WTC11 (cell line): ENCODE results near the gene MOV10. TPM values are rescaled to one million over a fixed set of nuclear protein-coding genes. Genes with fewer than 3 reads are reported as not detected.

Source experiments
- ATAC-seq: fragments of 200-7000 bp; cut with Tn5 transposase; 2 replicates; pipeline ENCODE4 v1.10.0; 2021; ENCODE audit warnings: mild to moderate bottlenecking, moderate library complexity
- CTCF ChIA-PET: fragments of 300-600 bp; sonication (Branson Sonifier 250); formaldehyde crosslinking; loops from one replicate; lab custom pipeline; 2021; ENCODE audit warnings: antibody characterized with exemption; lab: Charles Lee
- POLR2A ChIA-PET: fragments of 350-600 bp; sonication (Branson Sonifier 250); formaldehyde crosslinking; loops from one replicate; lab custom pipeline; 2021; ENCODE audit warnings: antibody characterized with exemption; lab: Charles Lee
- DNase-seq: peaks from one replicate; pipeline ENCODE4 v3.0.0; 2021; ENCODE audit warnings: low spot score
- H3K27ac Mint-ChIP-seq: 2 replicates; pipeline ENCODE4 v1.8.0; 2021; ENCODE audit warnings: mixed read lengths
- H3K27me3 Mint-ChIP-seq: 2 replicates; pipeline ENCODE4 v1.8.0; 2021; ENCODE audit warnings: low read depth, mild to moderate bottlenecking, moderate library complexity, mixed read lengths
- H3K36me3 Mint-ChIP-seq: 2 replicates; pipeline ENCODE4 v1.8.0; 2021; ENCODE audit warnings: mixed read lengths
- H3K4me1 Mint-ChIP-seq: 2 replicates; pipeline ENCODE4 v1.8.0; 2022; ENCODE audit warnings: mixed read lengths
- H3K4me3 Mint-ChIP-seq: 2 replicates; pipeline ENCODE4 v1.8.0; 2021; ENCODE audit warnings: mild to moderate bottlenecking, moderate library complexity, mixed read lengths
- H3K9me3 Mint-ChIP-seq: 2 replicates; pipeline ENCODE4 v1.8.0; 2021; ENCODE audit warnings: mixed read lengths
- ATF1 ChIP-seq: sonication (generic); formaldehyde crosslinking; IDR thresholded peaks from 2 replicates; pipeline ENCODE4 v1.8.1; 2023; ENCODE audit warnings: mild to moderate bottlenecking, moderate library complexity, missing genetic modification reagents
- CREB1 ChIP-seq: sonication (generic); formaldehyde crosslinking; IDR thresholded peaks from 2 replicates; pipeline ENCODE4 v1.8.0; 2023; ENCODE audit warnings: mild to moderate bottlenecking, missing genetic modification reagents
- GABPB1 ChIP-seq: sonication (generic); formaldehyde crosslinking; IDR thresholded peaks from 2 replicates; pipeline ENCODE4 v1.8.1; 2023; ENCODE audit warnings: mild to moderate bottlenecking, missing genetic modification reagents
- NR2C2 ChIP-seq: sonication (generic); formaldehyde crosslinking; IDR thresholded peaks from 2 replicates; pipeline ENCODE4 v1.8.0; 2022; ENCODE audit warnings: mild to moderate bottlenecking, missing genetic modification reagents
- RELA ChIP-seq: sonication (generic); formaldehyde crosslinking; IDR thresholded peaks from 2 replicates; pipeline ENCODE4 v1.8.1; 2022; ENCODE audit warnings: missing genetic modification reagents, mild to moderate bottlenecking, borderline replicate concordance
- SP1 ChIP-seq: sonication (generic); formaldehyde crosslinking; conservative IDR thresholded peaks from 2 replicates; pipeline ENCODE4 v1.8.1; 2022; ENCODE audit warnings: missing genetic modification reagents
- TEAD4 ChIP-seq: sonication (generic); formaldehyde crosslinking; IDR thresholded peaks from 2 replicates; pipeline ENCODE4 v1.8.0; 2022; ENCODE audit warnings: mild to moderate bottlenecking, missing genetic modification reagents
- TP53 ChIP-seq: sonication (generic); formaldehyde crosslinking; IDR thresholded peaks from 2 replicates; pipeline ENCODE4 v1.8.1; 2023; ENCODE audit warnings: mild to moderate bottlenecking, missing genetic modification reagents
- ZNF121 ChIP-seq: sonication (generic); formaldehyde crosslinking; IDR thresholded peaks from 2 replicates; pipeline ENCODE4 v1.8.0; 2023; ENCODE audit warnings: missing genetic modification reagents
- ZNF138 ChIP-seq: sonication (generic); formaldehyde crosslinking; conservative IDR thresholded peaks from 2 replicates; pipeline ENCODE4 v1.8.1; 2022; ENCODE audit warnings: mild to moderate bottlenecking, moderate library complexity, missing genetic modification reagents
- ZNF423 ChIP-seq: fragments of 250-450 bp; sonication (Bioruptor Pico); IDR thresholded peaks from 2 replicates; pipeline ENCODE4 v2.1.2; 2022; ENCODE audit warnings: mild to moderate bottlenecking, moderate library complexity
- total RNA-seq: library from RNA; stranded (reverse); gene quantifications from 3 replicates; pipeline ENCODE4 v1.2.3, GENCODE V29; 2021
- TF ChIP-seq, protein P1 (sequence below): fragments of 250-450 bp; sonication (Bioruptor Pico); IDR thresholded peaks from 2 replicates; pipeline ENCODE4 v1.9.0; 2021; ENCODE audit warnings: moderate library complexity, mild to moderate bottlenecking, inconsistent platforms, borderline replicate concordance
- TF ChIP-seq, protein P2 (sequence below): fragments of 250-450 bp; sonication (Bioruptor Pico); IDR thresholded peaks from 2 replicates; pipeline ENCODE4 v2.1.2; 2022; ENCODE audit warnings: mild to moderate bottlenecking, moderate library complexity
- TF ChIP-seq, protein P3 (sequence below): fragments of 250-450 bp; sonication (Bioruptor Pico); IDR thresholded peaks from 2 replicates; pipeline ENCODE4 v1.8.0; 2021; ENCODE audit warnings: mild to moderate bottlenecking
- TF ChIP-seq, protein P4 (sequence below): fragments of 250-450 bp; sonication (Bioruptor Pico); IDR thresholded peaks from 2 replicates; pipeline ENCODE4 v1.9.0; 2021; ENCODE audit warnings: mild to moderate bottlenecking
- TF ChIP-seq, protein P5 (sequence below): sonication (generic); formaldehyde crosslinking; IDR thresholded peaks from 2 replicates; pipeline ENCODE4 v1.8.1; 2023; ENCODE audit warnings: mild to moderate bottlenecking, missing genetic modification reagents

MOV10 gene
- total RNA-seq, 1 experiment from 2014 or later, result 80.7 TPM

DNA sequence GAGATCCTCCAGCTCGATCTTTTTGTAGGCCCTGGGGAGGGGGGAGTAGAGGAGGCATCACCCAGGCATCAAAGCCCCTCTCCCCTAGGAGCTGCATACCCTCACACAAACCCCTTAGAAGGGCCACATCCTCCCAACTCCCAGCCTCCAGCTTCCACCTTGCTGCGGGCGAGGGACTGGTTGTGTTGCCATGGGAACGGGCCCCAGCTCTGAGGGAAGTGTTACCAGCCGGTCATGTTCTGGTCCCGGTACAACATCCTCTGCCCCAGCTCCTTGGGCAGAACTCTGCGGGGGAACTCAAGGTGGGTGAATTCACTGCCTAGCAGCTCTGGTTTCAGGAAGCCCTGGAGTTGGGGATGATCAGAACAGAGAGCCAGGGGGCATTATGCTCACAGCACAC lies 36.6 kb downstream of the MOV10 start:
- no peak overlapping the region for H3K4me3 Mint-ChIP-seq
- peaks cover 47% of the 10 kb centered on the region for H3K4me1 Mint-ChIP-seq
- no peak overlapping the region for H3K27ac Mint-ChIP-seq
- no peak for DNase-seq
- H3K9me3 Mint-ChIP-seq, result no peaks in the 10 kb centered on the region
- H3K36me3 Mint-ChIP-seq, result peaks cover 4% of the 10 kb centered on the region
- TF ChIP-seq, protein P1, sequence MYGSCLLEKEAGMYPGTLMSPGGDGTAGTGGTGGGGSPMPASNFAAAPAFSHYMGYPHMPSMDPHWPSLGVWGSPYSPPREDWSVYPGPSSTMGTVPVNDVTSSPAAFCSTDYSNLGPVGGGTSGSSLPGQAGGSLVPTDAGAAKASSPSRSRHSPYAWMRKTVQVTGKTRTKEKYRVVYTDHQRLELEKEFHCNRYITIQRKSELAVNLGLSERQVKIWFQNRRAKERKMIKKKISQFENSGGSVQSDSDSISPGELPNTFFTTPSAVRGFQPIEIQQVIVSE (CRISPR knock-in tag), result no peak
- TF ChIP-seq, protein P2, sequence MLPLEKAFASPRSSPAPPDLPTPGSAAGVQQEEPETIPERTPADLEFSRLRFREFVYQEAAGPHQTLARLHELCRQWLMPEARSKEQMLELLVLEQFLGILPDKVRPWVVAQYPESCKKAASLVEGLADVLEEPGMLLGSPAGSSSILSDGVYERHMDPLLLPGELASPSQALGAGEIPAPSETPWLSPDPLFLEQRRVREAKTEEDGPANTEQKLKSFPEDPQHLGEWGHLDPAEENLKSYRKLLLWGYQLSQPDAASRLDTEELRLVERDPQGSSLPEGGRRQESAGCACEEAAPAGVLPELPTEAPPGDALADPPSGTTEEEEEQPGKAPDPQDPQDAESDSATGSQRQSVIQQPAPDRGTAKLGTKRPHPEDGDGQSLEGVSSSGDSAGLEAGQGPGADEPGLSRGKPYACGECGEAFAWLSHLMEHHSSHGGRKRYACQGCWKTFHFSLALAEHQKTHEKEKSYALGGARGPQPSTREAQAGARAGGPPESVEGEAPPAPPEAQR (CRISPR knock-in tag), result no peak
- TF ChIP-seq RELA (CRISPR knock-in tag), result no peak
- no peak for TF ChIP-seq NR2C2
- TF ChIP-seq ATF1 (CRISPR knock-in tag), result no peak
- H3K27me3 Mint-ChIP-seq, result peaks cover 25% of the 10 kb centered on the region
- ChIA-PET POLR2A (no interaction called here), CTCF (interaction anchor here (0.6 to 1.2 kb wide), 5 partner anchors 37 to 450 kb away, joined by 3 to 6 read pairs (median 3); partner anchors contain the start of gene MOV10)
- ATAC-seq, result no peak

DNA sequence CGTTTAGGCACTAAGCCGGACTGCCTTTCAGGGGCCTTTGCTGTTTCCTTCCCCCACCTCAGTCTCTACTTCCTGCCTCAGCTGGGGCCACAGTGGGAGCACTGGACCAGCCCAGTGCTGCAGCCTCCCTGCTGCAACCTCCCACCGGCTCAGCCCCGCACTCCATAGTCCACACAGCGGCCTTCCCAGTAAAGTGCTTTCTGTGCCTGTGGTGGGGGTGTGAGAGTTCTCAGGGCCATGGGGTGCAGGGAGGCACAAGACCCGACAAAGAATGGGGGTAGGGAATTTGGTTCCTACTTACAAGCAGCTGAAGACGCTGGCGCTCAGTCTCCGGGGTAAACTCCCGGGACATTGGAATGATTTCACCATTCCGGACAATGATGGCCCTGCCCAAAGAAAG lies 37.2 kb downstream of the MOV10 start:
- no peak for ATAC-seq
- peaks cover 4% of the 10 kb centered on the region for H3K36me3 Mint-ChIP-seq
- TF ChIP-seq SP1 (CRISPR knock-in tag) (no peak), ZNF423 (CRISPR knock-in tag) (peak; percentile 91)
- TF ChIP-seq, all 79 proteins: peak for 1
- H3K4me3 Mint-ChIP-seq, result no peak overlapping the region
- CTCF ChIA-PET, result interaction anchor here (1.1 to 1.2 kb wide), 3 partner anchors 39 to 320 kb away, joined by 3 to 4 read pairs (median 3); no protein-coding TSS in a partner anchor
- no peak for DNase-seq
- peaks cover 31% of the 10 kb centered on the region for H3K27me3 Mint-ChIP-seq
- H3K4me1 Mint-ChIP-seq, result peaks cover 51% of the 10 kb centered on the region
- H3K9me3 Mint-ChIP-seq, result no peaks in the 10 kb centered on the region
- no peak overlapping the region for H3K27ac Mint-ChIP-seq
- POLR2A ChIA-PET, result no interaction called here

DNA sequence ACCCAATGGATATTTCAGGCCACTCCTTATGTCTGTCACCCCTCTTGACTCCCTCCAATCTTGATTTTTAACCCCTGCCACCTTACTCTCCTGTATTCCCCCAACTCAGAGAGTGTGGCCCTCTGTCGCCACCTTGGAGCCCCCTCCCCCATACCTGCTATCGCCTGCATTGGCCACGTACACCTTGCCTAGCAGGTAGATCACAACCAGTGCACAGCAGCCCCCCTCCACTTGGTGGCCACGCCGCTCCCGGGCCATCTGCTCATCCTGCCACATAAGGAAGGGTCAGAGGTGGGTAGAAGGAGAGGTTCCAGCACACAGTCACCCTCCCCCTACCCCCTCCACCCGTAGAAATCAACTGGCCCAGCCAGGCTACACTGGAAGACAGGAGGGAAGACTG lies 37.7 kb downstream of the MOV10 start:
- CTCF ChIA-PET, result interaction anchor here (0.6 to 12.5 kb wide), 2 partner anchors 91 to 368 kb away, joined by 4 to 373 read pairs; no protein-coding TSS in a partner anchor
- no peak overlapping the region for H3K4me3 Mint-ChIP-seq
- TF ChIP-seq, protein P3, sequence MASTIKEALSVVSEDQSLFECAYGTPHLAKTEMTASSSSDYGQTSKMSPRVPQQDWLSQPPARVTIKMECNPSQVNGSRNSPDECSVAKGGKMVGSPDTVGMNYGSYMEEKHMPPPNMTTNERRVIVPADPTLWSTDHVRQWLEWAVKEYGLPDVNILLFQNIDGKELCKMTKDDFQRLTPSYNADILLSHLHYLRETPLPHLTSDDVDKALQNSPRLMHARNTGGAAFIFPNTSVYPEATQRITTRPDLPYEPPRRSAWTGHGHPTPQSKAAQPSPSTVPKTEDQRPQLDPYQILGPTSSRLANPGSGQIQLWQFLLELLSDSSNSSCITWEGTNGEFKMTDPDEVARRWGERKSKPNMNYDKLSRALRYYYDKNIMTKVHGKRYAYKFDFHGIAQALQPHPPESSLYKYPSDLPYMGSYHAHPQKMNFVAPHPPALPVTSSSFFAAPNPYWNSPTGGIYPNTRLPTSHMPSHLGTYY (CRISPR knock-in tag), result no peak
- TF ChIP-seq, protein P4, sequence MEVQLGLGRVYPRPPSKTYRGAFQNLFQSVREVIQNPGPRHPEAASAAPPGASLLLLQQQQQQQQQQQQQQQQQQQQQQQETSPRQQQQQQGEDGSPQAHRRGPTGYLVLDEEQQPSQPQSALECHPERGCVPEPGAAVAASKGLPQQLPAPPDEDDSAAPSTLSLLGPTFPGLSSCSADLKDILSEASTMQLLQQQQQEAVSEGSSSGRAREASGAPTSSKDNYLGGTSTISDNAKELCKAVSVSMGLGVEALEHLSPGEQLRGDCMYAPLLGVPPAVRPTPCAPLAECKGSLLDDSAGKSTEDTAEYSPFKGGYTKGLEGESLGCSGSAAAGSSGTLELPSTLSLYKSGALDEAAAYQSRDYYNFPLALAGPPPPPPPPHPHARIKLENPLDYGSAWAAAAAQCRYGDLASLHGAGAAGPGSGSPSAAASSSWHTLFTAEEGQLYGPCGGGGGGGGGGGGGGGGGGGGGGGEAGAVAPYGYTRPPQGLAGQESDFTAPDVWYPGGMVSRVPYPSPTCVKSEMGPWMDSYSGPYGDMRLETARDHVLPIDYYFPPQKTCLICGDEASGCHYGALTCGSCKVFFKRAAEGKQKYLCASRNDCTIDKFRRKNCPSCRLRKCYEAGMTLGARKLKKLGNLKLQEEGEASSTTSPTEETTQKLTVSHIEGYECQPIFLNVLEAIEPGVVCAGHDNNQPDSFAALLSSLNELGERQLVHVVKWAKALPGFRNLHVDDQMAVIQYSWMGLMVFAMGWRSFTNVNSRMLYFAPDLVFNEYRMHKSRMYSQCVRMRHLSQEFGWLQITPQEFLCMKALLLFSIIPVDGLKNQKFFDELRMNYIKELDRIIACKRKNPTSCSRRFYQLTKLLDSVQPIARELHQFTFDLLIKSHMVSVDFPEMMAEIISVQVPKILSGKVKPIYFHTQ (CRISPR knock-in tag), result no peak
- TF ChIP-seq, protein P5, sequence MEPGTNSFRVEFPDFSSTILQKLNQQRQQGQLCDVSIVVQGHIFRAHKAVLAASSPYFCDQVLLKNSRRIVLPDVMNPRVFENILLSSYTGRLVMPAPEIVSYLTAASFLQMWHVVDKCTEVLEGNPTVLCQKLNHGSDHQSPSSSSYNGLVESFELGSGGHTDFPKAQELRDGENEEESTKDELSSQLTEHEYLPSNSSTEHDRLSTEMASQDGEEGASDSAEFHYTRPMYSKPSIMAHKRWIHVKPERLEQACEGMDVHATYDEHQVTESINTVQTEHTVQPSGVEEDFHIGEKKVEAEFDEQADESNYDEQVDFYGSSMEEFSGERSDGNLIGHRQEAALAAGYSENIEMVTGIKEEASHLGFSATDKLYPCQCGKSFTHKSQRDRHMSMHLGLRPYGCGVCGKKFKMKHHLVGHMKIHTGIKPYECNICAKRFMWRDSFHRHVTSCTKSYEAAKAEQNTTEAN (CRISPR knock-in tag), result no peak
- TF ChIP-seq ZNF138 (CRISPR knock-in tag) (no peak), CREB1 (CRISPR knock-in tag) (no peak), TP53 (CRISPR knock-in tag) (no peak), TEAD4 (no peak), ZNF121 (CRISPR knock-in tag) (no peak), GABPB1 (CRISPR knock-in tag) (no peak)
- TF ChIP-seq, protein P1 (CRISPR knock-in tag), result no peak
- TF ChIP-seq, all 79 proteins: peak for 0
- Mint-ChIP-seq H3K9me3 (no peaks in the 10 kb centered on the region), H3K4me1 (peaks cover 56% of the 10 kb centered on the region), H3K27ac (no peak overlapping the region), H3K27me3 (peaks cover 32% of the 10 kb centered on the region), H3K36me3 (peaks cover 4% of the 10 kb centered on the region)
- ATAC-seq, result no peak
- DNase-seq, result no peak
- POLR2A ChIA-PET, result no interaction called here
